ENCODE data around the gene FKBP5. TPM values are rescaled to one million over a fixed set of nuclear protein-coding genes. Genes with fewer than 3 reads are reported as not detected.
"Not testable (repeated sequence)": the region's sequence is repeated elsewhere in the genome, so short reads cannot be mapped to it uniquely, and the experiment has no call there.

Gene FKBP5
- total and polyA plus RNA-seq, 2 of the 4 experiments (the other 2 are of a cell fraction): 6.8 to 7.0 TPM

DNA sequence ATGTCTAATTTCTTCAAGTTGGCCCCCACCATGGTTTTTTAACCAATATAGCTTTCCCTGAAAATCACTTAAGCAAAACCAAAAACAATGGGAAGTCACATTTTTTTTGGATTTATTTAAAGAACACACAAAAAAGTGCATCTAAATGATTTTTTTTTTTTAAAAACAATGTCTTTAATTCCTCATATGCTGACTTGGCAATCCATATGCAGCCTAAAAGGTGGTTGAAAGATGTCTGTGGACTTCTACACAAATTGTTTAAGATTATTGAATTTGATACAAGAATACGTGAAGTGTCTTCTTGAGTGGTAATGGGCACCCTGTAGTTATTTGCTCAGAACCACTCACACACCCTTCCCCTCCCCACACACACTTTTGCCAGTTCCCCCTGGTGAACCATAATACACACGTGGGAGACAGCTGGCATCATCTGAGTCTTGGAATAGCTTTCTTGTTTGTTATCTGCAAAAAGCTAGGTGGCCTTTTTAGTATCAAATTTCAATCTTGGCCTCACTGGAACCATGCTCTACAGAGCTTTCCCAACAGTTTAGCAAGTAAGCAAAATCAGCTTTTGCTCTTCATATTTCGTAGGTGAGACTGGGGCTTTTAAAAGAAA is 115.1 kb downstream of the FKBP5 start:
- dilution Hi-C loops (cut with HindIII; ENCODE audit: low sequenced_read_pairs, unreplicated experiment) (no loop called here), in situ Hi-C loops (cut with MboI; ENCODE audit: low sequenced_read_pairs) (no loop called here), intact Hi-C loops (cut with micrococcal nuclease) (no loop called here)
- CTCF ChIA-PET: interaction anchor here (0.6 to 1.3 kb wide), 3 partner anchors 107 to 250 kb away, joined by 3 to 4 read pairs (median 4); no protein-coding TSS in a partner anchor
- no peak overlapping the region for H3K56ac ChIP-seq (ENCODE audit: extremely low read depth, insufficient read depth, low read length)
- H3K79me1 ChIP-seq (ENCODE audit: low read depth in 1 of 2, low read length in 2 of 2): no peaks in the 10 kb centered on the region
- H2BK20ac ChIP-seq (ENCODE audit: low read depth, low read length): no peak overlapping the region
- peaks cover 2% of the 10 kb centered on the region; the same call in 1 of the 2 replicates for H3K4me1 ChIP-seq (ENCODE audit: control insufficient read depth, insufficient read depth, low read length)
- H2AK5ac ChIP-seq (ENCODE audit: low read depth, low read length): no peak overlapping the region
- H3K4me3 ChIP-seq (ENCODE audit: insufficient read depth, low read depth, low read length): no peak overlapping the region
- POLR2A ChIA-PET (ENCODE audit: unreplicated experiment): no interaction called here
- H3K36me3 ChIP-seq (ENCODE audit: control insufficient read depth, insufficient read depth, low read length): no peaks in the 10 kb centered on the region
- H3K27me3 ChIP-seq (ENCODE audit: control insufficient read depth, insufficient read depth, low read length): no peaks in the 10 kb centered on the region
- no peak overlapping the region for H3K18ac ChIP-seq (ENCODE audit: low read depth, low read length)
- no peak overlapping the region for H3K23ac ChIP-seq (ENCODE audit: low read depth, low read length)
- no peak overlapping the region for H4K5ac ChIP-seq (ENCODE audit: low read depth, low read length)
- ATAC-seq (ENCODE audit: low read depth): no peak
- H3K9ac ChIP-seq (ENCODE audit: low read depth, low read length): no peak overlapping the region
- no peaks in the 10 kb centered on the region; the same call in 1 of the 2 replicates for H3K9me1 ChIP-seq (ENCODE audit: insufficient read depth, low read length)
- BruUV-seq (replicated peaks): no TSS peak
- no peak overlapping the region for H2BK5ac ChIP-seq (ENCODE audit: low read depth, low read length, poor library complexity, severe bottlenecking)
- peak; percentile 4 for DNase-seq
- no CpG with 5 or more reads among the region's 3 CpGs for WGBS, 2 experiments (ENCODE audit: extremely low coverage in 2 of 2, insufficient read length in 1 of 2)
- H2AFZ ChIP-seq (replicated peaks; ENCODE audit: low read length, poor library complexity): no peak overlapping the region
- no peak overlapping the region for H4K8ac ChIP-seq (ENCODE audit: low read depth in 2 of 2, low read length in 2 of 2)
- no peak overlapping the region for H3K4me2 ChIP-seq (ENCODE audit: low read depth, low read length)
- H4K20me1 ChIP-seq (ENCODE audit: insufficient read depth, low read length): no peaks in the 10 kb centered on the region
- no peak overlapping the region for H3K14ac ChIP-seq (replicated peaks; ENCODE audit: low read depth, low read length)
- no peaks in the 10 kb centered on the region for H3K9me3 ChIP-seq (ENCODE audit: control insufficient read depth, insufficient read depth, low read length)
- H3K4ac ChIP-seq (ENCODE audit: low read depth, low read length): no peak overlapping the region
- no peak overlapping the region for H4K91ac ChIP-seq (ENCODE audit: insufficient read depth, low read depth, low read length)
- no peak overlapping the region for H2BK15ac ChIP-seq (ENCODE audit: low read depth, low read length)
- H3K27ac ChIP-seq (ENCODE audit: insufficient read depth, low read length): no peak overlapping the region
- H2BK120ac ChIP-seq (ENCODE audit: low read depth, low read length): no peak overlapping the region
- H2AK9ac ChIP-seq (replicated peaks; ENCODE audit: low read depth, low read length, poor library complexity): no peak overlapping the region
- TF ChIP-seq MAFK (IDR thresholded peaks at IDR 0.05; ENCODE audit: low read depth, low read length) (peak; percentile 42; the same call in 1 of the 2 replicates), SMC3 (IDR thresholded peaks at IDR 0.05; ENCODE audit: low read depth, low read length) (no peak), POLR2A (IDR thresholded peaks at IDR 0.05; ENCODE audit: low read depth, low read length) (no peak), NFE2L2 (IDR thresholded peaks at IDR 0.05; ENCODE audit: low read depth, low read length) (no peak)

- H2BK120ac ChIP-seq (ENCODE audit: low read depth, low read length); BruUV-seq (replicated peaks); in situ Hi-C loops (cut with MboI; ENCODE audit: low sequenced_read_pairs); H4K5ac ChIP-seq (ENCODE audit: low read depth, low read length); H3K9me3 ChIP-seq (ENCODE audit: control insufficient read depth, insufficient read depth, low read length); H2AK9ac ChIP-seq (replicated peaks; ENCODE audit: low read depth, low read length, poor library complexity); POLR2A ChIA-PET (ENCODE audit: unreplicated experiment); H3K9ac ChIP-seq (ENCODE audit: low read depth, low read length); H3K4me1 ChIP-seq (ENCODE audit: control insufficient read depth, insufficient read depth, low read length); H2BK15ac ChIP-seq (ENCODE audit: low read depth, low read length); H3K4me2 ChIP-seq (ENCODE audit: low read depth, low read length); H3K4ac ChIP-seq (ENCODE audit: low read depth, low read length); ATAC-seq (ENCODE audit: low read depth); H4K8ac ChIP-seq (ENCODE audit: low read depth in 2 of 2, low read length in 2 of 2); H2AK5ac ChIP-seq (ENCODE audit: low read depth, low read length); H3K36me3 ChIP-seq (ENCODE audit: control insufficient read depth, insufficient read depth, low read length); H4K91ac ChIP-seq (ENCODE audit: insufficient read depth, low read depth, low read length); dilution Hi-C loops (cut with HindIII; ENCODE audit: low sequenced_read_pairs, unreplicated experiment); H2BK20ac ChIP-seq (ENCODE audit: low read depth, low read length); H3K4me3 ChIP-seq (ENCODE audit: insufficient read depth, low read depth, low read length); H3K9me1 ChIP-seq (ENCODE audit: insufficient read depth, low read length); H3K27me3 ChIP-seq (ENCODE audit: control insufficient read depth, insufficient read depth, low read length); H4K20me1 ChIP-seq (ENCODE audit: insufficient read depth, low read length); H3K18ac ChIP-seq (ENCODE audit: low read depth, low read length); DNase-seq; intact Hi-C loops (cut with micrococcal nuclease); H3K23ac ChIP-seq (ENCODE audit: low read depth, low read length); H3K27ac ChIP-seq (ENCODE audit: insufficient read depth, low read length); H2AFZ ChIP-seq (replicated peaks; ENCODE audit: low read length, poor library complexity); H3K56ac ChIP-seq (ENCODE audit: extremely low read depth, insufficient read depth, low read length); H3K14ac ChIP-seq (replicated peaks; ENCODE audit: low read depth, low read length); H2BK5ac ChIP-seq (ENCODE audit: low read depth, low read length, poor library complexity, severe bottlenecking); H3K79me1 ChIP-seq (ENCODE audit: low read depth in 1 of 2, low read length in 2 of 2): not testable (repeated sequence)
- WGBS, 2 experiments (ENCODE audit: extremely low coverage in 2 of 2, insufficient read length in 1 of 2): no CpG with 5 or more reads among the region's 2 CpGs
- CTCF ChIA-PET: interaction anchor here (1.3 kb wide), 1 partner anchor 19 kb away, joined by 3 read pairs; no protein-coding TSS in a partner anchor
These were observed 117.8 kb downstream of the FKBP5 start for GRCh38 chr6:35570885-35571330.
